AG20443 (cell line): ENCODE data around the gene DHRS12.

ENCODE experiments used
- DNase-seq: peaks from one replicate; pipeline ENCODE4 v3.0.0; 2012; ENCODE audit warnings: low spot score, mixed read lengths

Gene DHRS12

DNA sequence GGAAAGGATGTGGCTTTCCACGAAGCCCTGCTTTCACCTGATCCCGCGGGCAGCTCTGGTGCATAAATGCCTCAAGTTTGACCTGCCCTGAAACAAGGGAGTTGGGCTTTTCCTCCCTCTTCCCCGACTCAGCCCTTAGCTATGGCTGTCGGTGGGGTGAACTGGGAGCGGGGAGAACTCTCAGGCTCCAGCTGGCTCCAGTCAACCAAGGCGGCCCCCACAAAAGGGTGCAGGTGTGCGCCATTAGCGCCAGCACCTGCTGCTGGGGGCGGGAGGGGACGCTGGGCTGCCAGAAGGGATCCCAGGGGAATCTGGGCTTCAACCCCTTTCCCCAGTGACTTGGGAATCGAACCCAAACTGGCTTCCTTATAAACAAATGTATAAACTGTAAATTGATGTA, 7.1 kb upstream of the DHRS12 start:
- no peak for DNase-seq

DNA sequence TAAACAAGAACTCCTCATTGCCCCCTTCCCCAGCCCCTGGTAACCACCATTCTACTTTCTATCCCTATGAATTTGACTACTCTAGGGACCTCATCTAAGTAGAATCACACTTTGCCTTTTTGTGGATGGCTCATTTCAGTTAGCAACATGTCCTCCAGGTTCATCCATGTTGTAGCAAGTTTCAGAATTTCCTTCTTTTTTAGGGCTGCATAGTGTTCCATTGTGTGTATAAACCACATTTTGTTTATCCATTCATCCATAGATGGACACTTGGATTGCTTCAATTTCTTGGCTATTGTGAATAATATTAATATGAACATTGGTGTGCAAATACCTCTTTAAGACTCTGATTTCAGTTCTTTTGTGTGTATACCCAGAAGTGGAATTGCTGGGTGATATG, 4.8 kb upstream of the DHRS12 start:
- DNase-seq = no peak

DNA sequence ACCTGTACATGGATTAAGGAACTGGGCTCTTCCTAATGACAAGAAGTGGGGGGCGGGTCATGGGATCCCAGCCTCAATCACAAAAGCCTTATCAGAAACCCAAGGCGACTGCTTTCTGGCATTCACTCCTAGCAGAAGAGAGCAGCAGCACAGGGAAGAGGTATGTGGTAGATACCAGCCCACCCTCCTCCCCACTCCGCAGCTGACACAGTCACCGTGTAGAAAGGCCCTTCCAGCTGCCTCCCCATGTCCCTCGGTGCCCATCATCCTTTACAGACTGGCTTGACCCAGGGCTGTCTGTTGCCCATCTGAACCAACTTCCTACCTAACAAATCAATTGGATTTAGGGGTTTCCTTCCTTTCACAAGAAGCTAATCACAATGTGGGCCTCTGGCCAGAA, 3.1 kb upstream of the DHRS12 start:
- no peak for DNase-seq

DNA sequence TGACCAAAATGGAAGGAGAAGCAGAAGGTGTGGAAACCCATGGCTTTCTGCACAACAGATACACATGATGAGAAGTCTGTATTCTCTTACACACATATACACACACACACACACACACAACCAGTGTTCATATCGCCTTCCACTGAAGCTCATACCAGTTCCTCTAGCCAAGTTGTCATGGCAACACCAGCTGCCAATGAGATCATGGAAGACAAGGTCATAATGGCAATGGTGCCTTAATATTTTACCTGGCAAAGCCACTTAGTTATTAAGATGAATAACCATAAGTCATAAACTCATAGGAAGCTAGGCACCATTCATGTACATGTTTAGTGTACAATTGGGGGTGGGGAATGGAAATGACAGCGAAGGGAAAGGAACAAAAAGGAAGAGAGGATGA, 2.6 kb upstream of the DHRS12 start:
- DNase-seq = no peak

DNA sequence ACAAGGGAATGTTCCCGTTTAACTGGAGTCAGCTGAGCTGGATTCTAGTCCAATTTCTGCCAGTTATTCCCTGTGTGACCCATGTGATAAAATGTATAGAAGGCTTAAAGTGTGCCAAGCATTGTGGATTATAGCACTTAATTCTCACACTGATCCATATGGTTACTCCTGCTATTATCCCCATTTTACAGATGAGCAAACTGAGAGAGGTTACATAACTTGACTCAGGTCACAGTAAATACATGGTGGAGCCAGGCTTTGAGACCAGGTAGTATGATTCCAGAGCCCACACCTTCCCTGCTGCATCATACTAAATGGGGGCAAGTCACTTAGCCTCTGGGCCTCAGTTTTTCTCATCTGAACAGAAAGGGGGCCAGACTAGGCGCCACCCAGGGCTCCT, 2.0 kb upstream of the DHRS12 start:
- no peak for DNase-seq

DNA sequence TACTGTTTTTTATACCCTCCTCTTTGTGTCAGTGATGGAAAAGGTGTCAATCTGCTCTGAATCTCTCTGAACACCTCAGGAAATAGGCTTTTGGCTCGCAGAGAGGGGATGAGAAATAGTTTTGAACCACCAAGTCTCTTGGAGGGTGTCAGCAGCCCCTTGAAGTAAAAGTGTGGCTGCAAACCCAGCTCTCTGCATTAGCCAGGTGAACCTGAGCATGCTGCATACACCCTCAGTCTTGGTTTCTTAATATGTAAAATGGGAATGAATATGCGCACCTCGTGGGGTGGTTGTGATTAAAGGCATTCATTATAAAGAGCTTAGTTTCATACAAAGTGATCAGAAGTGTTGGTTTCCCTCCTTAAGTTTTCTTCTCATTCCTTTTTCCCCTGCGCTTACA, 1.4 kb upstream of the DHRS12 start:
- DNase-seq = no peak

DNA sequence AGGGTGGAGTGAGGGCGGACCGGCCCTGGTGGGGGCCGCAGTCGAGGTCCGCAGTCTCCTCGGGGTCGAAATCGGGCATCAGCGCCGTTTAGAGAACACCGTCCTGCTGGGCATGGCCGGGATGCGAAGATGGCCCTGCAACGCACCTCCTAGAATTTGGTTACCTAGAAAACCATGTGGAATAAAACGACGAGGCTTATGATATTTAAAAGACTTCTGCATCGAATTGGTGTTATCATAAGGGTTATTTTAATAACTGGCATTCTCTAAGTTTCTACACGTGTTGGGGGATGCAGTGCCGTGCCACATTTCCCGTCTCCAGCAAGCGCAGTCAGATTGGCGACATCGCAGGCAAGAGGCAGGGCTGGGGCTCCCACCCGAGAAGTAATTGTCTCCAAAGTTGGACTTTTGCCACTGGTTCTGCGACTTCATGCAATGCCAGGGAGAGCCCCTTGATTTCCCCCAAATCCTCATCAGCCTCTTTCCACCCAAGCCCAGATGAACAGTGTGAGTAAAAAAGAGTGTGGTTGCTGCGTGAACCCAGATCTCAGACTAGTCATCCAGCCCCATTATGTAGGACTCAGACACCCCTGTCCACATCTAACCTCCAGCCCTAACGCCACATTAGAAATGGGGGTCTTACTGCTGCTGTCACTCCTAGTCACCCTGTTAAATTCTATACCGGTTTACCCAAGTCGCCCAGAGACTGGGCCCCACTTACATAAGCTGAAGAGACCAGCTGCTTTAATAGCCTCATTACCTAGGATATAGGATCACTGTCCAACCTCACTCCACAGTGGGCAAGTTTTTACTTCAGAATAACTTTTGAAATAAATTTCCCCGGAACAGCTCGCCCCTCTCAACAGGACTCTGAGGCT, 571 bp upstream of the DHRS12 start:
- peak; percentile 26 for DNase-seq

DNA sequence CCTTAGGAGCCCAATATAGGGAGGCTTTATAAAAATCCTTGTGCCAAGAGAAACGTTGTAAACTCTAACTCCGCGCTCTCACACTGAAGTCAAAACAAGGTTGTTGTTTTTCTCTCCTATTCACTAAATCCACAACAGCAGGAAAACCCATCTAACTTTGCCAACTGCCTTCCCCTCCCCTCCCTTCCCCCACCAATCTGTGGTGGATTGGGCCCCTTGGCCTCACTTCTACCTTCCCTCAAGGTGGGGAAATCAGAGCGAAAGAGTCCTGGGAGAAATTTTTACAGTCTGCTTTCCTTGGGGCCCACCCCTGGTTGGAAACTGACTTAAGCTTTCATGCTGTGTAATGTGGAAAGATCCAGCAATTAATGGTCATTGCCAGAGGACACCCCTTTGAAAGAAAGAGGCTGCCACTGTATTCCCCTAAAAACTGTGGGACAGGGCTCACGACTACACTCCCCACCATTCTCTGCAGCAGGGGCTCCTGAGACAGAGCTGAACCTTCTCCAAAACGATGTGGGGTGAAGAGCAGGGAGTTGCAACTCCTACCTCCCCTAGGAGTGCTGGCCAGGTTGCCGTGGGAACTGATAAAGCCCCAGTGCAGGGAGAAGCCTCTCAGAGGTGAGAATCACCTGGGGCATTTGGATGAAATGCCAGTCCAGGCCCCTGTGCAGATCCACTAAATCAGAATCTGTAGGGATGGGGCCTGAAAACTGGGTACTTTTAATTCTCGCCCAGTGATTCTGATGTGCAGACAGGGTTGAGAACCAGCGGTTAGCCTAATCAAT, 1.1 kb downstream of the DHRS12 start:
- no peak for DNase-seq

GRCh38 chr13:51801631-51802099, 2.3 kb downstream of the DHRS12 start:
- DNase-seq = no peak

- no peak for DNase-seq
Observed at GRCh38 chr13:51800486-51800885, 3.5 kb downstream of the DHRS12 start.

GRCh38 chr13:51799261-51799660, 4.7 kb downstream of the DHRS12 start:
- DNase-seq = no peak

- peak; percentile 32 for DNase-seq
Observed at GRCh38 chr13:51797664-51798488, 6.1 kb downstream of the DHRS12 start.

DNA sequence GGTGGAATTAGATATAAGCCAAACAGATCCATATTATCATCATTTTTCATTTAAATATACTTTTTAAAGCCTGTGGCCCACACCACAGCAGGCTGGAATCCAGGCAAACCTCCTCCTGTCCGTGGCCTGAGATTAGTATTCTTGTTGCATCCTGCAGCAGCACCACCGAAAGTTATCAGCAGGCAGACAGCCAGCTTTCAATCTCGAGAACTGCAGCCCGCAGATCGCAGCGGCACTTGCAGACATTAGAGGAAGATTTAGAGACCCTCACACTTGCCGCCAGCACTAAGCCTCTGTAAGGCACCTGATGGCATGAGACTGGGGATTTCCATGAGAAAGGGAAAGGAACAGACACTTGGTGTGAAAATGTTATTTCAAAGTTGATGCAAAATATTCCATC, 7.4 kb downstream of the DHRS12 start:
- no peak for DNase-seq

DNA sequence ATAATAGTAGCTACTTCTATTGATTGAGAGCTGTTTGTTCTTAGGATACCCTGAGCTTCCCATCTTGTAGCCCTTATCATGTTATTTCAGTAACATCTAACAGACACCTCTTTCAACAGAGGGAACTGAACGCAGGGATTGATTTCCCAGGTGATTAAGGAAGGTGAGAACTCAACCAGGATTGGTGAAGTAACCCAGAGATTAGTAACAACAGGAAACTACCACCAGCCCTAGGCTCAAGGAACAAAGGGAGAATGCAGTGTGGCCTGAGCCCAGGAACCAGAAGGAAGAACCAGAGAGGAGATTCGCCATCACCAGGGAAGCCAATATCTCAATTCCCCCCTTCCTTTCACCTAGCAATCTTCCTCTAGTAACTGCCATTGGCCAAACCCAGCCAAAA, 8.5 kb downstream of the DHRS12 start:
- no peak for DNase-seq

DNA sequence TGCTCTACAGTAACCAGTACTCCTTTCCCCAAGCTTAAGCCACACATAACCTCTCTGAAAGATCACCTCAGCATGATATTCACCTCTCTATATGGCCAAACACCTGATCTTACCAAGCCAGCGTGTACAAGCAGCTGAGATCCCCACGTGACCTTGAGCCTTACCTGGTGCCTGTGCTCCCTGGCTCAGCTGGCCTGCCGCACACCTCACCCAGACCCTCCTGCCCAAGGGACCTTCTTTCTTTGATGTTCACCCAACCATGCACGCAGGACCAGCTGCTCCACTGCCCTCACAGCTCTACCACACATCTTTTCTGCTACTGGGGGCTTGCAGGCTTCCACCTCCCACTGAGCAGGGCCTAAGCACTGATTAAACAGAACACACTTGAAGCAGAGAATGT, 9.0 kb downstream of the DHRS12 start:
- no peak for DNase-seq

GRCh38 chr13:51793570-51794271, 10.2 kb downstream of the DHRS12 start:
- DNase-seq = peak; percentile 74

DNA sequence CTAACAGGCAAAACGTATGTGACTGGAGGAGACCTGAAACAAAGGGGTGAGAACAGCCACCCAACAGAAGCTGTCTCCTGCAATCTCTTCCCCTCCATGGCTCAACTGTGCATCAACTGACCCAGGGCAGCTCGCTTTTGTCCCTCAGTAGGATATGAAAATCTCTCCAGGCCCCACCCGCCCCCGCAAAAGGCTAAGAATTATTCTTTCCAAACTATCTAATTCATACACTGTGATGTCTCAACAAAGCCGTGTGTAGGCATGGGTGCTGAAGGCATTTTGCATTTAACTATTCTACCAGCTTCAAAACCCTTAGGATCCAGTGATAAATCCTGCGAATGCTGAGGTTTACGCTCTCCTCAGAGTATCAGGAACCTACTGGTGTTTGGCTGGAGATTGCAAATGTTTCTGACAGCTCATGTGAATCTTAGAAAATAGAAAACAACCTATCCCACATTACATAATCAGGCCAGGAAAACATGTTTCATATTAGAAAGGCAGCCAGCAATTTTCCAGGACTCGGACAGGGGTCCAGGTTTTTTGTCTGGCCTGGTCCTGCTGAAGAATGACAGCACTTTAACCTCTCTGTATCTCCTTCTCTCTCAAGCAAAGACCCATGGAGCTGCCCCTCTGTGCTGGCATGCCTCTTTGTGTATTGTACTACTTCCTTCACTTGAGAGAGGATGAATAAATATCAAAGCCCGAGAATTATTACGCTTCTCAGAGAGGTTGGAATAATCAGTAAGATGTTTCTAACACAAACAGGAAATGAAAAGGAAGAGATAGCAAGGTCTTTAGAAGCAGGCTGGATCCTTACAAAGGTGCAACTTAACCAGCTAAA, 17.3 kb downstream of the DHRS12 start:
- DNase-seq = no peak

- no peak for DNase-seq
Observed at GRCh38 chr13:51785712-51786424, 18.1 kb downstream of the DHRS12 start.

- DNase-seq = no peak
Observed at GRCh38 chr13:51784097-51784496, 19.9 kb downstream of the DHRS12 start.

- no peak for DNase-seq
Observed at GRCh38 chr13:51783428-51784094, 20.4 kb downstream of the DHRS12 start.
